Anterior cingulate cortex (tissue), 58 donors: ENCODE measurements around the gene NIT1.
A peak's percentile ranks its signal among the peaks of the same experiment; 100 is the strongest.

ENCODE experiments used
- DNase-seq, 58 donors: peaks; one replicate each; lab custom pipeline; 2025; lab: John Stamatoyannopoulos, UW

NIT1 gene

DNA sequence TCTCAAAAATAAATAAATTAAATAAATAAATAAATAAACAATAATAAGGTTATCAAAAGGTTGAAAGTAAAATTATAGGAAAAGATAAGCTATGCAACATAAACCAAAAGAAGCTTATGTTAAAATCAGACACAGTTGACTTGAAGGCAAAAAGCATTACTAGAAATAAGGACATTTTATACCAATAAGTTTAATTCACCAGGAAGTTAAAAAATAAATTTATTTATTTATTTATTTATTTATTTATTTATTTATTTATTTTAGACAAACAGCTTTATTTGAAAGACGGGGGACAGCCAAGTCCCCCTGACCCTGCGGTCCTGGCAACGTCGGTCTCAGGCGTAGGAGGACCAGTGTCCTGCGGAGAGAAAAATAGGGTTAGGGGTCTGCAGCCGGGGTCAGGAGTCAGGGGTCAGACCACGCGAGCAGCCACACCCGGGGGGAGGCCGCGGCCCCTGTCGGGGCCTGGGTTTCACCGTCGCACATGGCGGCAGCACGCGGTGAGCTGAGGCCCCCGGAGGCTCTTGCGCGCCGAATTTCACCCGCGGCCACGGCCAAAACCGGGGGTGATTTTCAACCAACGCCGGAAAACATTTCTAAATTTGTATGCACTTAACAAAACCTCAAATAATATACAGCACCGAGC is 23.0 kb downstream of the NIT1 start:
- DNase-seq, result no peak

- DNase-seq, result no peak
Measured at GRCh38 chr1:161145832-161146231, 27.9 kb downstream of the NIT1 start.

- no peak for DNase-seq
Measured at GRCh38 chr1:161153176-161153575, 35.3 kb downstream of the NIT1 start.

DNA sequence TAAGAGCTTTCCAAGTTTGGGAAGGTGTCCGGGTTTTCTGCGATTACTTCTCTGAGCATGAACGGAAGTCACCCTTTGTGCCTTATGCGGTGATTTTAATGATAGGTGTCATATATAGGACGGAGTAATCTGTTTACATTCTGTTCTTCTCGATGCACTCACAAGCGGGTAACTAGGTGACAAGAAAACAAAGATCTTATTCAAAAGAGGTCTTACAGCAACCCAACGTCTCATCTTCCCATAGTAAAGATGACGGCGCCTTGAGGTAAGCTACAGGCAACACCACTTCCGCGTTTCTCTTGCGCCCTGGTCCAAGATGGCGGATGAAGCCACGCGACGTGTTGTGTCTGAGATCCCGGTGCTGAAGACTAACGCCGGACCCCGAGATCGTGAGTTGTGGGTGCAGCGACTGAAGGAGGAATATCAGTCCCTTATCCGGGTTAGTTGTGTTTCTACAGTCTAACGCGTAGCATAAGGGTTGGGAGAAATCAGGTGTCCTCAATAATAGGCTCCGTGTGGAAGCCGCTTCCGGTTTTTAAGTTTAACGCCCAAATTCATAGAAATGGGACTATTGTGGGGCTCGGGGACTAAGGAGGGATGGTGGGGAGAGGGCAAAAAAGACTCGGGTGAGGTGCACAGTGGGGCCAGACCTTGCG is 35.9 kb downstream of the NIT1 start, which contains the start of gene UFC1:
UFC1 (plus strand) TSS at position 297 of the 656 bp plus-strand sequence; CDS start at position 317, 20 bp downstream.
- DNase-seq, result peak; percentile 7 to 87 (median 72)

DNA sequence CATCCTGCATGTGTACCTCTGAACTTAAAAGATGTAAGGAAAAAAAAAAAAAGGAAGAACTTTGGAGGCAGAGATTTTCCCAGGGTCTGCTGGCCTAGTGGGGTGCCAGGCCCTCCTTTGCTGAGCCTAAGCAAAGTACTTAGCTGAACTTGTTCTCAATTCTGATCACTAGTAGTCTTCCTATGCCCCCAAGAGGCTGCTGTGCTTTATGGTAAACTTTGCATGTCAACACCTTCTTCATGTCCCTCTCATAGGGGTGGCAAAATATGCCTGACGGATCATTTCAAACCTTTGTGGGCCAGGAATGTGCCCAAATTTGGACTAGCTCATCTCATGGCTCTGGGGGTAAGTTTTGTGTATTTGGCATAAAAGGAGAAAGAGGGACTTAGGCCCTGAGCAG is 40.0 kb downstream of the NIT1 start:
- no peak for DNase-seq

DNA sequence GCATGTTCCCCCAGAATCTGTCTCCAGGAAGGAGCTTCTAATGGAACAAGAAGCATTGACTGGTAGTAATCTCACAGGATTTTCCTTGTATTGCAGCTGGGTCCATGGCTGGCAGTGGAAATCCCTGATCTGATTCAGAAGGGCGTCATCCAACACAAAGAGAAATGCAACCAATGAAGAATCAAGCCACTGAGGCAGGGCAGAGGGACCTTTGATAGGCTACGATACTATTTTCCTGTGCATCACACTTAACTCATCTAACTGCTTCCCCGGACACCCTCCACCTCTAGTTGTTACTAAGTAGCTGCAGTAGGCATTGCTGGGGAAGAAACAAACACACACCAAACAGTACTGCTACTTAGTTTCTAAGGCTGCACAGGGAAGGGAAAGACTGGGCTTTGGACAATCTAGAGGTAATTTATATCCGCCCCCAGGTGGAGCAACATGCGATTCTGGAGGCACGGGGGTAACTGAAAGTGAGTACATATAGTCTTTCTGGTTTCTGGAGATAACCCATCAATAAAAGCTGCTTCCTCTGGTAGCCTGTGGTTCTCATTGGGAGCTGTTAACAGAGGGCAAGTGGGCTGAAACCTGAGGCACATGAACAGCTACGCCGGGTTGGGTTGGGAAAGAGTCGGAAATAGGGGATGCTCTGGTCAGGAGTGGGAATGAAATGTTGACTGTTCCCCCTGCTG is 40.6 kb downstream of the NIT1 start:
- DNase-seq, result no peak

- peak; percentile 25 to 96 (median 91) for DNase-seq
Measured at GRCh38 chr1:161159087-161159912, 41.4 kb downstream of the NIT1 start, which contains the start of gene USP21. TSS of gene USP21 (plus strand) at chr1:161159500. CDS start at chr1:161160641, 1,141 bp downstream.

DNA sequence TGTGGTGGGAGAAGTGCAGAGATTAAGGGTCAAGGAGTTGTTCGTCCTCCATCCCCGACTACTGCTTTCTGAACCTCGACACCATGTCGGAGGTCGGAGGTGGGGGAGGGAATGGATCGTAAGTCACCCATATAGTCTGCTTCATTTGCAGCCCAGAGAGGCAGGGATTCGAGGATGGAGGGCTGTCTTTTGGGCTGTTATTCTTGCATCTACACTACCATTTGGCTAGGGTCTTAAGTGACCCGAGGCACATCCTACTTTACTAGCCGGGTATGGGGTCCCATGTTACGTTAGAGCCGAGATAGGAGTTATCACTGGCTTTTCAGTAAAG is 42.0 kb downstream of the NIT1 start:
- no peak for DNase-seq

- no peak for DNase-seq
Measured at GRCh38 chr1:161160671-161161145, 42.8 kb downstream of the NIT1 start.

DNA sequence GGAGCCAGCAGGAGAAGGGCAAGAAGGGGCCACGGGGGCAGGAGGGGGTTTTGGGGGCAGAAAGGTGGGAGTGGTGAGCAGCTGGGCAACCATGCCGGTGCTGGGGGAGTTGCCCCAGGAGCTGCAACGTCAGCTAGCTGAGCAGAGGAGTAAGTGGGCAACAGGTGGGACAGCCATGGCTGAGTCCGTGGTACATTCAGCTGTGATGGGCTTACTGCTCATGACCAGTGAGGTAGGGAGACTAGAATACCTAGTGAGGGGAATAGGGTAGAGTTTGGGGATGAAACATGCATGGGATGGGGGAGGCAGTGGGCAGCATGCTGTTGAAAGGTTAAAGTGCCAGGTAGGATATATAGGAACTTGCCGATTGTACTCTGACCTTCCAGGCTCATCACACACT is 43.7 kb downstream of the NIT1 start:
- no peak for DNase-seq

GRCh38 chr1:161162052-161162451 is 44.1 kb downstream of the NIT1 start:
- DNase-seq, result no peak

GRCh38 chr1:161162806-161163205 is 44.9 kb downstream of the NIT1 start:
- no peak for DNase-seq

- no peak for DNase-seq
Measured at GRCh38 chr1:161163793-161164192, 45.9 kb downstream of the NIT1 start.

GRCh38 chr1:161164901-161165610 is 47.2 kb downstream of the NIT1 start:
- no peak for DNase-seq

DNA sequence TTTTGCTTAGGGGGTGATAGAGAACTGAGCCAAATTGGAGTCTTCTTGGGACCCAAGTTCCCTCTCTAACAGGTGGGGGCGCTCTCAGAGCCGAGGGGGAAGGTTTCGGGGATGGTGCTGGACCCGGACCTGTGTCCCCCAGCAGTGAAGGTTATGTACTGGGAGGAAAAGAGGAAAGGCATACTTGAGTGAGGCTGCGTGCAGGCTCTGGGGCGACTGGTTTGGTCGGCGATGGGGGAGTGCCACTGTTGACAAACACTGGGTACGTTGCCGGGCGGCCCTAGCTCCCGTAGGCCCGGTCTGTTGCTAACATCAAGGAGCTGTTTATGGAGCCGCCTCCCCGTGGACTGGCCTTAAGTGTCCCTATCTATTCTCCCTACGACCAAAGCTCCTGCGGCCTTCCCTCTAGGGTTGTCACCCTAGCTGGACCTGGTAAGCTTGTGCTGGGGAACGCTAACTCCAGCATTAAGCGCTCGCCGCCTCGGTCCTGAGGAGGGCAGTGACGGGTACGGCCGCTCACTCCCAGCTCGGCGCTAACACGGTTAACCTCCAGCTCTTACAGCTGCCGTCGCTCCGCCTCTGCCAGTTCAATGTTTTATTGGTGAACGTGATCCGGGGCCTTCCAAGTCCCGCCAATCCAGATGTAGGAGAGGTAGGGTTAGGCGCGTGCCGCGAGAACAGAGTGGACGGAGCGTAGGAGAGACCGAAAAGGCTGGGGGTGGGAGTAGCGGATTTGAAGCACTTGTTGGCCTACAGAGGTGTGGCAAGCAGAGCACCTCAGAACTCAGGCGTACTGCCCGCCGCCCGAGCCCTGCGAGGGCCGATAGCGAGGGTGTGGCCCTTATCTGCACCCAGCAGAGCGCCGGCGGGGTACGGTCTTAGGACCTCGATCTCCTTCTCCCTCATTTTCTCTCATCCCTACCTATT is 48.1 kb downstream of the NIT1 start, which contains the start of gene PPOX:
PPOX (plus strand) TSS at position 685 of the 927 bp plus-strand sequence. CDS start 422 bp downstream, outside the sequence.
- peak; percentile 85 to 99 (median 97) for DNase-seq

GRCh38 chr1:161166669-161167548 is 49.0 kb downstream of the NIT1 start:
- peak in 2 of 58 donors; percentile 36 to 55 for DNase-seq

DNA sequence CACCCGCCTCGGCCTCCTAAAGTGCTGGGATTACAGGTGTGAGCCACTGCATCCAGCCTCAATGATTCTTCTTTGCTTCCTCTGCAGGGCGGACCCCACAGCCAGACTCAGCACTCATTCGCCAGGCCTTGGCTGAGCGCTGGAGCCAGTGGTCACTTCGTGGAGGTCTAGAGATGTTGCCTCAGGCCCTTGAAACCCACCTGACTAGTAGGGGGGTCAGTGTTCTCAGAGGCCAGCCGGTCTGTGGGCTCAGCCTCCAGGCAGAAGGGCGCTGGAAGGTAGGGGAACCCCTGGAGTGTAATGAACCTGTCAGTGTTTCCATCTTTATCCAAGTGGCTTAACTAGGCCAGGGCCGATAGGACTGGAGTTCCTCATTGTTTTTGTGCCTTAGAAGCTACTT is 51.0 kb downstream of the NIT1 start:
- DNase-seq, result no peak
